HepG2 (cell line): Measurements from ENCODE around the gene NUDT7. TPM values are rescaled to one million over a fixed set of nuclear protein-coding genes. Genes with fewer than 3 reads are reported as not detected.
A peak's percentile ranks its signal among the peaks of the same experiment; 100 is the strongest.

ENCODE experiments used
- CBX5 ChIP-seq: sonication (generic); formaldehyde crosslinking; IDR thresholded peaks from 2 replicates; pipeline ENCODE4 v1.4.0; 2020; ENCODE audit warnings: missing genetic modification reagents, borderline replicate concordance
- FLYWCH1 ChIP-seq: sonication (generic); formaldehyde crosslinking; IDR thresholded peaks from 2 replicates; pipeline ENCODE4 v1.8.1; 2023; ENCODE audit warnings: mild to moderate bottlenecking, missing genetic modification reagents
- GABPA ChIP-seq, 2 experiments: IDR thresholded peaks; 2 replicates each; pipeline ENCODE4 v1.6.1; 2011 to 2016; ENCODE audit warnings: low read depth in 2 of 2, low read length in 1 of 2, missing biosample characterization in 1 of 2, missing genetic modification characterization in 1 of 2
- HDAC2 ChIP-seq: sonication (generic); formaldehyde crosslinking; IDR thresholded peaks from 2 replicates; pipeline ENCODE4 v1.4.0; 2020; ENCODE audit warnings: missing genetic modification reagents
- KAT7 ChIP-seq: IDR thresholded peaks from 2 replicates; pipeline ENCODE4 v1.6.1; 2018; ENCODE audit warnings: borderline replicate concordance, missing compliant biosample characterization
- RAD51 ChIP-seq: fragments of 450-650 bp; IDR thresholded peaks from 2 replicates; pipeline ENCODE4 v1.6.1; 2016; ENCODE audit warnings: borderline replicate concordance
- YY1 ChIP-seq: IDR thresholded peaks from 2 replicates; pipeline ENCODE4 v1.6.1; 2011; ENCODE audit warnings: low read length, low read depth, moderate library complexity, mild to moderate bottlenecking; ENCODE audit not compliant: insufficient read depth, insufficient replicate concordance
- ZFP82 ChIP-seq: sonication (generic); formaldehyde crosslinking; IDR thresholded peaks from 2 replicates; pipeline ENCODE4 v1.5.1; 2020; ENCODE audit warnings: mild to moderate bottlenecking, missing genetic modification reagents, borderline replicate concordance
- ZMYM3 ChIP-seq: sonication (generic); formaldehyde crosslinking; IDR thresholded peaks from 2 replicates; pipeline ENCODE4 v1.5.1; 2020; ENCODE audit warnings: mild to moderate bottlenecking, missing genetic modification reagents
- ZNF253 ChIP-seq: sonication (generic); formaldehyde crosslinking; IDR thresholded peaks from 2 replicates; pipeline ENCODE4 v1.8.0; 2022; ENCODE audit warnings: mild to moderate bottlenecking, missing genetic modification reagents, borderline replicate concordance
- ZNF749 ChIP-seq: sonication (generic); formaldehyde crosslinking; IDR thresholded peaks from 2 replicates; pipeline ENCODE4 v1.8.0; 2022; ENCODE audit warnings: mild to moderate bottlenecking, missing genetic modification reagents, moderate library complexity, borderline replicate concordance
- polyA plus RNA-seq, 8 experiments: library from polyadenylated mRNA; depleted of rRNA in 3 of 8; stranded (reverse) in 7 of 8; unstranded in 1 of 8; fragments of >200 nt; fragmentation: Illumina TruSeq in 4 of 8; extraction: Trizol in 4 of 8; gene quantifications; 2 replicates each; pipeline versions ENCODE4 v1.2.1 to v1.2.3, GENCODE V29; 2011 to 2016; ENCODE audit warnings: low read depth in 4 of 8, missing spikeins in 1 of 8, mixed read lengths in 1 of 8; ENCODE audit not compliant: insufficient read depth in 1 of 8
- total RNA-seq, 5 experiments: library from RNA; depleted of rRNA; stranded (reverse); fragments of >200 nt; fragmentation: Illumina TruSeq; extraction: Trizol; gene quantifications; 2 replicates each; pipeline ENCODE4 v1.2.3, GENCODE V29; 2016; ENCODE audit warnings: low read depth in 1 of 5
- TF ChIP-seq, protein P1 (sequence below): sonication (generic); formaldehyde crosslinking; conservative IDR thresholded peaks from 2 replicates; pipeline ENCODE4 v1.4.0; 2020; ENCODE audit warnings: missing genetic modification reagents
- TF ChIP-seq, protein P2 (sequence below): sonication (generic); formaldehyde crosslinking; IDR thresholded peaks from 2 replicates; pipeline ENCODE4 v1.4.0; 2020; ENCODE audit warnings: missing genetic modification reagents
- TF ChIP-seq, protein P3 (sequence below): sonication (generic); formaldehyde crosslinking; IDR thresholded peaks from 2 replicates; pipeline ENCODE4 v1.4.0; 2020; ENCODE audit warnings: missing genetic modification reagents
- TF ChIP-seq, protein P4 (sequence below): sonication (generic); formaldehyde crosslinking; IDR thresholded peaks from 2 replicates; pipeline ENCODE4 v1.5.1; 2020; ENCODE audit warnings: missing genetic modification reagents, mild to moderate bottlenecking, borderline replicate concordance
- TF ChIP-seq, protein P5 (sequence below): sonication (generic); formaldehyde crosslinking; IDR thresholded peaks from 2 replicates; pipeline ENCODE4 v1.5.1; 2020; ENCODE audit warnings: mild to moderate bottlenecking, missing genetic modification reagents, moderate library complexity

The NUDT7 gene
- total and polyA plus RNA-seq, 2 of the 13 experiments (the other 11 are each of a cell fraction or from before 2014, with no cell fraction given), result 14.3 to 23.9 TPM

DNA sequence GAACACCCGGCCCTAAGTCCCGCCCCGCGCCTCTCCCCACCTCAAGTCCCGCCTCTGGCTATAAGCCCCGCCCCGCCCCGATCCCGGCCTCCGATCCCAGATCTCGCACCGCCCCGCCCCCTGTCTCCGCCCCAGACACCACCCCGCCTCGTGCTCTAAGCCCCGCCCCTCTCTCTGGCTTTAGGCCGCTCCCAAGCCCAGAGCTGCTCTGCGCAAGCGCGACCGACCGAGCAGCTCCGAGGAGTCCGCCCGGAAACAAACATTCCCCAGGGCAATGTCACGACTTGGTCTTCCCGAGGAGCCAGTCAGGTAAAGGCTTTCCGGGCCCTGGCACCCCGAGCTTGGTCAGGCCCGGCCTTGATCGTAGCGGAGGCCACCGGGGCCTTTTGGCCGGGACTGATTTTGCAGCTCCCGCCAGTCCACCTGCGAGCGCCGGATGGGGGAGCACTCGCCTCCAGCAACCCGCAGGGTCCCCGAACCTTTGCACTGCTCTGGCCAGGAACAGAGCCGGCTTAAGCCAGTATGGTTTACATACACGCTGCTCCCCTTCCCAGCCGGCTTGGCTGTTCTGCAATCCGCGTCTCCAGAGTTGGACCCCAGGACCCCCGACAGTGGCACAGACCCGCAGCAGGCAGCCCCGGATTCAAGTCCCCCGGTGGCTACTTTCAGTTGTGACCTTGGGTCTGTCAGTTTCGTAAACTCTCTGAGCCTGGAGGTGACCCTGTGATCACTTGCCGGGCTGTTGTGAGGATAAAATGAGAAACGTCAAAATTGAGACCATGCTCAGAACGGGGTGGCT, at the start of gene NUDT7 (continued):
- TF ChIP-seq ZFP82, result no peak
- TF ChIP-seq YY1, result peak; percentile 62
- TF ChIP-seq, protein P1, sequence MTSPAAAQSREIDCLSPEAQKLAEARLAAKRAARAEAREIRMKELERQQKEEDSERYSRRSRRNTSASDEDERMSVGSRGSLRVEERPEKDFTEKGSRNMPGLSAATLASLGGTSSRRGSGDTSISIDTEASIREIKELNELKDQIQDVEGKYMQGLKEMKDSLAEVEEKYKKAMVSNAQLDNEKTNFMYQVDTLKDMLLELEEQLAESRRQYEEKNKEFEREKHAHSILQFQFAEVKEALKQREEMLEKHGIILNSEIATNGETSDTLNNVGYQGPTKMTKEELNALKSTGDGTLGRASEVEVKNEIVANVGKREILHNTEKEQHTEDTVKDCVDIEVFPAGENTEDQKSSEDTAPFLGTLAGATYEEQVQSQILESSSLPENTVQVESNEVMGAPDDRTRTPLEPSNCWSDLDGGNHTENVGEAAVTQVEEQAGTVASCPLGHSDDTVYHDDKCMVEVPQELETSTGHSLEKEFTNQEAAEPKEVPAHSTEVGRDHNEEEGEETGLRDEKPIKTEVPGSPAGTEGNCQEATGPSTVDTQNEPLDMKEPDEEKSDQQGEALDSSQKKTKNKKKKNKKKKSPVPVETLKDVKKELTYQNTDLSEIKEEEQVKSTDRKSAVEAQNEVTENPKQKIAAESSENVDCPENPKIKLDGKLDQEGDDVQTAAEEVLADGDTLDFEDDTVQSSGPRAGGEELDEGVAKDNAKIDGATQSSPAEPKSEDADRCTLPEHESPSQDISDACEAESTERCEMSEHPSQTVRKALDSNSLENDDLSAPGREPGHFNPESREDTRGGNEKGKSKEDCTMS, result no peak
- TF ChIP-seq HDAC2 (CRISPR knock-in tag), result peak; percentile 18; the same call in 1 of the 2 replicates
- no peak for TF ChIP-seq GABPA (IDR thresholded peaks at IDR 0.05; ENCODE audit: low read depth, low read length)
- 0 out of 2 replicates have a peak, but pooled peaks have one; percentile 46 for TF ChIP-seq GABPA (CRISPR knock-in tag; IDR thresholded peaks at IDR 0.05; ENCODE audit: low read depth)
- TF ChIP-seq FLYWCH1 (CRISPR knock-in tag), result no peak
- TF ChIP-seq, protein P2, sequence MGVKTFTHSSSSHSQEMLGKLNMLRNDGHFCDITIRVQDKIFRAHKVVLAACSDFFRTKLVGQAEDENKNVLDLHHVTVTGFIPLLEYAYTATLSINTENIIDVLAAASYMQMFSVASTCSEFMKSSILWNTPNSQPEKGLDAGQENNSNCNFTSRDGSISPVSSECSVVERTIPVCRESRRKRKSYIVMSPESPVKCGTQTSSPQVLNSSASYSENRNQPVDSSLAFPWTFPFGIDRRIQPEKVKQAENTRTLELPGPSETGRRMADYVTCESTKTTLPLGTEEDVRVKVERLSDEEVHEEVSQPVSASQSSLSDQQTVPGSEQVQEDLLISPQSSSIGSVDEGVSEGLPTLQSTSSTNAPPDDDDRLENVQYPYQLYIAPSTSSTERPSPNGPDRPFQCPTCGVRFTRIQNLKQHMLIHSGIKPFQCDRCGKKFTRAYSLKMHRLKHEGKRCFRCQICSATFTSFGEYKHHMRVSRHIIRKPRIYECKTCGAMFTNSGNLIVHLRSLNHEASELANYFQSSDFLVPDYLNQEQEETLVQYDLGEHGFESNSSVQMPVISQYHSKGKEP (CRISPR knock-in tag), result no peak
- TF ChIP-seq, protein P3, sequence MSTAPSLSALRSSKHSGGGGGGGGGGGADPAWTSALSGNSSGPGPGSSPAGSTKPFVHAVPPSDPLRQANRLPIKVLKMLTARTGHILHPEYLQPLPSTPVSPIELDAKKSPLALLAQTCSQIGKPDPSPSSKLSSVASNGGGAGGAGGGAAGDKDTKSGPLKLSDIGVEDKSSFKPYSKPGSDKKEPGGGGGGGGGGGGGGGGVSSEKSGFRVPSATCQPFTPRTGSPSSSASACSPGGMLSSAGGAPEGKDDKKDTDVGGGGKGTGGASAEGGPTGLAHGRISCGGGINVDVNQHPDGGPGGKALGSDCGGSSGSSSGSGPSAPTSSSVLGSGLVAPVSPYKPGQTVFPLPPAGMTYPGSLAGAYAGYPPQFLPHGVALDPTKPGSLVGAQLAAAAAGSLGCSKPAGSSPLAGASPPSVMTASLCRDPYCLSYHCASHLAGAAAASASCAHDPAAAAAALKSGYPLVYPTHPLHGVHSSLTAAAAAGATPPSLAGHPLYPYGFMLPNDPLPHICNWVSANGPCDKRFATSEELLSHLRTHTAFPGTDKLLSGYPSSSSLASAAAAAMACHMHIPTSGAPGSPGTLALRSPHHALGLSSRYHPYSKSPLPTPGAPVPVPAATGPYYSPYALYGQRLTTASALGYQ (CRISPR knock-in tag), result no peak
- TF ChIP-seq ZNF749 (CRISPR knock-in tag), result no peak
- TF ChIP-seq, protein P4, sequence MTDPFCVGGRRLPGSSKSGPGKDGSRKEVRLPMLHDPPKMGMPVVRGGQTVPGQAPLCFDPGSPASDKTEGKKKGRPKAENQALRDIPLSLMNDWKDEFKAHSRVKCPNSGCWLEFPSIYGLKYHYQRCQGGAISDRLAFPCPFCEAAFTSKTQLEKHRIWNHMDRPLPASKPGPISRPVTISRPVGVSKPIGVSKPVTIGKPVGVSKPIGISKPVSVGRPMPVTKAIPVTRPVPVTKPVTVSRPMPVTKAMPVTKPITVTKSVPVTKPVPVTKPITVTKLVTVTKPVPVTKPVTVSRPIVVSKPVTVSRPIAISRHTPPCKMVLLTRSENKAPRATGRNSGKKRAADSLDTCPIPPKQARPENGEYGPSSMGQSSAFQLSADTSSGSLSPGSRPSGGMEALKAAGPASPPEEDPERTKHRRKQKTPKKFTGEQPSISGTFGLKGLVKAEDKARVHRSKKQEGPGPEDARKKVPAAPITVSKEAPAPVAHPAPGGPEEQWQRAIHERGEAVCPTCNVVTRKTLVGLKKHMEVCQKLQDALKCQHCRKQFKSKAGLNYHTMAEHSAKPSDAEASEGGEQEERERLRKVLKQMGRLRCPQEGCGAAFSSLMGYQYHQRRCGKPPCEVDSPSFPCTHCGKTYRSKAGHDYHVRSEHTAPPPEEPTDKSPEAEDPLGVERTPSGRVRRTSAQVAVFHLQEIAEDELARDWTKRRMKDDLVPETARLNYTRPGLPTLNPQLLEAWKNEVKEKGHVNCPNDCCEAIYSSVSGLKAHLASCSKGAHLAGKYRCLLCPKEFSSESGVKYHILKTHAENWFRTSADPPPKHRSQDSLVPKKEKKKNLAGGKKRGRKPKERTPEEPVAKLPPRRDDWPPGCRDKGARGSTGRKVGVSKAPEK, result peak; percentile 87; the same call in 1 of the 2 replicates
- TF ChIP-seq ZNF253 (CRISPR knock-in tag), result no peak
- TF ChIP-seq RAD51, result no peak
- no peak for TF ChIP-seq KAT7
- TF ChIP-seq, protein P5, sequence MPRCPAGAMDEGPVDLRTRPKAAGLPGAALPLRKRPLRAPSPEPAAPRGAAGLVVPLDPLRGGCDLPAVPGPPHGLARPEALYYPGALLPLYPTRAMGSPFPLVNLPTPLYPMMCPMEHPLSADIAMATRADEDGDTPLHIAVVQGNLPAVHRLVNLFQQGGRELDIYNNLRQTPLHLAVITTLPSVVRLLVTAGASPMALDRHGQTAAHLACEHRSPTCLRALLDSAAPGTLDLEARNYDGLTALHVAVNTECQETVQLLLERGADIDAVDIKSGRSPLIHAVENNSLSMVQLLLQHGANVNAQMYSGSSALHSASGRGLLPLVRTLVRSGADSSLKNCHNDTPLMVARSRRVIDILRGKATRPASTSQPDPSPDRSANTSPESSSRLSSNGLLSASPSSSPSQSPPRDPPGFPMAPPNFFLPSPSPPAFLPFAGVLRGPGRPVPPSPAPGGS (CRISPR knock-in tag), result peak; percentile 79; the same call in 1 of the 2 replicates
- peak; percentile 89 for TF ChIP-seq ZMYM3 (CRISPR knock-in tag)
- no peak for TF ChIP-seq CBX5 (CRISPR knock-in tag)
